ENCODE results near the gene AXIN1. TPM values are rescaled to one million over a fixed set of nuclear protein-coding genes. Genes with fewer than 3 reads are reported as not detected.
"Not testable (repeated sequence)": the region's sequence is repeated elsewhere in the genome, so short reads cannot be mapped to it uniquely, and the experiment has no call there.

The AXIN1 gene
- total and polyA plus RNA-seq, 2 donors (not counting 1 experiment from before 2014, with no cell fraction given): 5.1 to 18.7 TPM

GRCh38 chr16:269061-269796 is 83.3 kb downstream of the AXIN1 start:
- no peak overlapping the region for H3K27ac ChIP-seq (ENCODE audit: insufficient read depth, low read length)
- H3K4me1 ChIP-seq (ENCODE audit: control insufficient read depth, extremely low read depth, insufficient read depth, low read length): no peaks in the 10 kb centered on the region
- no peaks in the 10 kb centered on the region for H3K36me3 ChIP-seq (ENCODE audit: control insufficient read depth, insufficient read depth, low read length)
- no peaks in the 10 kb centered on the region for H3K9me3 ChIP-seq (ENCODE audit: control insufficient read depth, insufficient read depth, low read depth, low read length)
- H3K27me3 ChIP-seq (ENCODE audit: control insufficient read depth, insufficient read depth, low read length): no peaks in the 10 kb centered on the region
- no peak overlapping the region for H3K4me3 ChIP-seq (replicated peaks in 1 of 4; ENCODE audit: control extremely low read depth in 1 of 4, insufficient read depth in 1 of 4, low read depth in 3 of 4, low read length in 4 of 4)
- H4K20me1 ChIP-seq (ENCODE audit: control insufficient read depth, extremely low read depth, insufficient read depth, low read length): no peaks in the 10 kb centered on the region
- H2AFZ ChIP-seq (ENCODE audit: low read length): no peak overlapping the region
- TF ChIP-seq EZH2 (IDR thresholded peaks at IDR 0.05; ENCODE audit: low read length, missing control alignments) (no peak), CTCF (conservative IDR thresholded peaks at IDR 0.05 in 1 of 2, IDR thresholded peaks at IDR 0.05 in 1 of 2; ENCODE audit: low read depth in 1 of 2, low read length in 2 of 2) (no peak)
- no peak overlapping the region for H3K9ac ChIP-seq (ENCODE audit: insufficient read depth, low read length)
- no peaks in the 10 kb centered on the region for H3K79me2 ChIP-seq (ENCODE audit: control insufficient read depth, insufficient read depth, low read length)
- no peak for DNase-seq (ENCODE audit: low read depth in 2 of 2)
- H3K4me2 ChIP-seq (ENCODE audit: extremely low read depth, insufficient read depth, low read length): no peak overlapping the region

- TF ChIP-seq CTCF (conservative IDR thresholded peaks at IDR 0.05 in 1 of 2, IDR thresholded peaks at IDR 0.05 in 1 of 2; ENCODE audit: low read depth in 1 of 2, low read length in 2 of 2) (no peak), EZH2 (IDR thresholded peaks at IDR 0.05; ENCODE audit: low read length, missing control alignments) (no peak)
- Histone ChIP-seq H3K4me2 (ENCODE audit: extremely low read depth, insufficient read depth, low read length) (no peak overlapping the region), H3K27ac (ENCODE audit: insufficient read depth, low read length) (no peak overlapping the region), H3K36me3 (ENCODE audit: control insufficient read depth, insufficient read depth, low read length) (no peaks in the 10 kb centered on the region), H3K4me3 (replicated peaks in 1 of 4; ENCODE audit: control extremely low read depth in 1 of 4, insufficient read depth in 1 of 4, low read depth in 3 of 4, low read length in 4 of 4) (no peak overlapping the region), H4K20me1 (ENCODE audit: control insufficient read depth, extremely low read depth, insufficient read depth, low read length) (no peaks in the 10 kb centered on the region), H3K79me2 (ENCODE audit: control insufficient read depth, insufficient read depth, low read length) (no peaks in the 10 kb centered on the region), H2AFZ (ENCODE audit: low read length) (no peak overlapping the region), H3K9ac (ENCODE audit: insufficient read depth, low read length) (no peak overlapping the region), H3K9me3 (ENCODE audit: control insufficient read depth, insufficient read depth, low read depth, low read length) (no peaks in the 10 kb centered on the region), H3K27me3 (ENCODE audit: control insufficient read depth, insufficient read depth, low read length) (no peaks in the 10 kb centered on the region), H3K4me1 (ENCODE audit: control insufficient read depth, extremely low read depth, insufficient read depth, low read length) (no peaks in the 10 kb centered on the region)
- no peak for DNase-seq (ENCODE audit: low read depth in 2 of 2)
Measured at GRCh38 chr16:268141-269053, 84.1 kb downstream of the AXIN1 start.

- not testable (repeated sequence) for H3K27me3 ChIP-seq (ENCODE audit: control insufficient read depth, insufficient read depth, low read length); H3K9ac ChIP-seq (ENCODE audit: insufficient read depth, low read length); H2AFZ ChIP-seq (ENCODE audit: low read length); H3K4me1 ChIP-seq (ENCODE audit: control insufficient read depth, extremely low read depth, insufficient read depth, low read length); H3K4me3 ChIP-seq (replicated peaks in 1 of 4; ENCODE audit: control extremely low read depth in 1 of 4, insufficient read depth in 1 of 4, low read depth in 3 of 4, low read length in 4 of 4); H3K36me3 ChIP-seq (ENCODE audit: control insufficient read depth, insufficient read depth, low read length); H3K9me3 ChIP-seq (ENCODE audit: control insufficient read depth, insufficient read depth, low read depth, low read length); DNase-seq (ENCODE audit: low read depth in 2 of 2); H3K4me2 ChIP-seq (ENCODE audit: extremely low read depth, insufficient read depth, low read length); H4K20me1 ChIP-seq (ENCODE audit: control insufficient read depth, extremely low read depth, insufficient read depth, low read length); H3K79me2 ChIP-seq (ENCODE audit: control insufficient read depth, insufficient read depth, low read length); H3K27ac ChIP-seq (ENCODE audit: insufficient read depth, low read length)
Measured at GRCh38 chr16:267562-267961, 85.0 kb downstream of the AXIN1 start.
